ENCODE results near the gene PLA2G2E. TPM values are rescaled to one million over a fixed set of nuclear protein-coding genes. Genes with fewer than 3 reads are reported as not detected.

The PLA2G2E gene
- total and polyA plus RNA-seq, 3 donors from 2014 or later, result not detected

DNA sequence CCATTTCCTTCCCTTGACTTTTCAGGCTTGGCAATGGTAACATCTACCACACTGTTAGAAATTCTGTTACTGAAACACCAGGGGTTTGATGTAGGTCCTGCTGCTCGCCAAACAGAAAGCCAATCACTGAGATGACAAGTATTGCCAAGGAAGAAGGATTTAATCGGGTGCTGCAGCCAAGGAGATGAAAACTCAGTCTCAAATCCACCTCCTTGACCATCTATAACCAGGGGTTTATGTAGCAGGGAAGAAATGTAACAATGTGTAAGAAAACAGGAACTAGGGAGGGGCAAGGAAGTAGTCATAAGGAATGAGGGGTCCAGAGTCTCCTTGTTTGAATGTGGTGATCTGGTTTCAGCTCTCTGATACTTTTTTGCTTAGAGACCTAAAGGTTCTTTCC, 30.6 kb upstream of the PLA2G2E start:
- H3K27me3 ChIP-seq, result no peaks in the 10 kb centered on the region
- WGBS, 2 donors, result 95 to 97% methylated on average over 2 of the region's 2 CpGs
- H3K27ac ChIP-seq, result no peak overlapping the region
- no peak for DNase-seq
- no peaks in the 10 kb centered on the region for H3K4me1 ChIP-seq
- intact Hi-C loops (cut with DNase I; ENCODE audit: low total_unique reads), result no loop called here
- no peak for TF ChIP-seq POLR2A (IDR thresholded peaks at IDR 0.05)
- TF ChIP-seq, protein P1, sequence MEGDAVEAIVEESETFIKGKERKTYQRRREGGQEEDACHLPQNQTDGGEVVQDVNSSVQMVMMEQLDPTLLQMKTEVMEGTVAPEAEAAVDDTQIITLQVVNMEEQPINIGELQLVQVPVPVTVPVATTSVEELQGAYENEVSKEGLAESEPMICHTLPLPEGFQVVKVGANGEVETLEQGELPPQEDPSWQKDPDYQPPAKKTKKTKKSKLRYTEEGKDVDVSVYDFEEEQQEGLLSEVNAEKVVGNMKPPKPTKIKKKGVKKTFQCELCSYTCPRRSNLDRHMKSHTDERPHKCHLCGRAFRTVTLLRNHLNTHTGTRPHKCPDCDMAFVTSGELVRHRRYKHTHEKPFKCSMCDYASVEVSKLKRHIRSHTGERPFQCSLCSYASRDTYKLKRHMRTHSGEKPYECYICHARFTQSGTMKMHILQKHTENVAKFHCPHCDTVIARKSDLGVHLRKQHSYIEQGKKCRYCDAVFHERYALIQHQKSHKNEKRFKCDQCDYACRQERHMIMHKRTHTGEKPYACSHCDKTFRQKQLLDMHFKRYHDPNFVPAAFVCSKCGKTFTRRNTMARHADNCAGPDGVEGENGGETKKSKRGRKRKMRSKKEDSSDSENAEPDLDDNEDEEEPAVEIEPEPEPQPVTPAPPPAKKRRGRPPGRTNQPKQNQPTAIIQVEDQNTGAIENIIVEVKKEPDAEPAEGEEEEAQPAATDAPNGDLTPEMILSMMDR (IDR thresholded peaks at IDR 0.05), result no peak
- no peak overlapping the region for H3K4me3 ChIP-seq
- H3K36me3 ChIP-seq (ENCODE audit: low read depth, missing control alignments), result no peaks in the 10 kb centered on the region
- no peaks in the 10 kb centered on the region for H3K9me3 ChIP-seq

DNA sequence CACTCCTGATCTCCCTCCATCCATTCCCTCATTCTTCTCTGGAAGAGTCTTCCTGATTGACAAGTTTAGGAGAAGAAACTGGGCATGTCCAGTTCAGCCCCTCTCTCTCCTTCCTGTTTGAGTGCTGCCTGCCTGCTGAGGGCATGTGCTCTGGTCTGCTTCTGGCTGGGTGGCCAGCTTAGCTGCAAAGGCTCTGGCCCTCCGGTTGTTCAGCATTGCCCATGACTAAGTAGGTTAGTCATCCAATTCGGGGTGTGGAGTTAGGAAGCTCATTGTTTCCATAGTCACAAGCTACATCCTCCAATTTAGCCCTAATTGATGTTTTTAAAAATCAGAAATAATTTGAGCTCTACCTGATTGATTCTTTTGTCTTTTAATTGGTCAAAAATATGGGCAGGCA, 25.6 kb upstream of the PLA2G2E start:
- DNase-seq, result no peak

DNA sequence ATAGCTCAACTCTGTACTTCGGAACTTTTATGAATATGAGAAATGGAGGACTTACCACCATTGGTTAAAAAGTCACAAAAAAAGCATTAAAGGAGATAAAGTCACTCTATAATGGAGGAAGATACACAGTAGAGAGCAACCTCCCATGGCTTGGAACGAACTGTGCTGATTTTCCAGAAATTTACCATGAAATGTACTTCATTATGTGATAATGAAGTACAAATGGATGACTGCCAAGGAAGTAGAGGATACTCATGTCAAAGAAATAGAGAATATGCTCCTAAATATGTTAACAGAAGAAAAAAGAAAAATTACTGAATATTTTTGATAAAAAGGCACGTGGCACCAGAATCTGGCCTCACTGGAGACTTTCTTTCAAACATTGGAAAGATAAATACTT, 23.6 kb upstream of the PLA2G2E start:
- intact Hi-C loops (cut with DNase I; ENCODE audit: low total_unique reads), result no loop called here

More for the DNA sequence above, 25.6 kb upstream of the PLA2G2E start:
- H3K27me3 ChIP-seq, result no peaks in the 10 kb centered on the region
- H3K27ac ChIP-seq, result no peak overlapping the region
- peaks cover 4% of the 10 kb centered on the region for H3K4me1 ChIP-seq
- no peaks in the 10 kb centered on the region for H3K36me3 ChIP-seq (ENCODE audit: low read depth, missing control alignments)
- TF ChIP-seq, protein P1 (IDR thresholded peaks at IDR 0.05), result no peak
- no peak for TF ChIP-seq POLR2A (IDR thresholded peaks at IDR 0.05)
- H3K9me3 ChIP-seq, result no peaks in the 10 kb centered on the region
- no peak overlapping the region for H3K4me3 ChIP-seq
- 78 to 88% methylated on average over 2 of the region's 2 CpGs for WGBS, 2 donors
- intact Hi-C loops (cut with DNase I; ENCODE audit: low total_unique reads), result no loop called here

DNA sequence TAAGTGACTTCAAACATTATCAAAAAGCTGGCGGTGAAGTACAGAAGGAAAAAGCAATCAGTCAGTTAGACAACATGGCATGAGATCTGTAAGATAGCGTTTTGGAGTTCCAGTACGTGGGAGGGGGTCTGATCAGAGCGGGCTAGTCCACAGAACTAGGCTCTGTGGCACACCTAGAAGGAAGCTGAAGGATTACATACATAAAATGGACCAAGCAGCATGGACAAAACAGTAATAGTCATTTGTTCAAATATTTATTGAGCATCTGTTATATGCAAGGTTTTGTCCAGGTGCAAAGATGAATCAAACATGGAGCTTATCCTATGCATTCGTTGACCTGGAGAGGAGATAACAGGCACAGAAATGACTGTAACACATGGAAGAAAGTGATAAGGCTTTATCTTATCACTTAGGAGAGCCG, 22.9 kb upstream of the PLA2G2E start:
- Histone ChIP-seq H3K9me3 (no peaks in the 10 kb centered on the region), H3K4me1 (peaks cover 4% of the 10 kb centered on the region), H3K36me3 (ENCODE audit: low read depth, missing control alignments) (no peaks in the 10 kb centered on the region), H3K27me3 (no peaks in the 10 kb centered on the region), H3K27ac (no peak overlapping the region), H3K4me3 (no peak overlapping the region)
- DNase-seq, result no peak
- TF ChIP-seq, protein P1 (IDR thresholded peaks at IDR 0.05), result no peak
- no peak for TF ChIP-seq POLR2A (IDR thresholded peaks at IDR 0.05)
- intact Hi-C loops (cut with DNase I; ENCODE audit: low total_unique reads), result no loop called here
- 62 to 73% methylated on average over 6 of the region's 6 CpGs for WGBS, 2 donors

More for the DNA sequence above, 23.6 kb upstream of the PLA2G2E start:
- H3K4me1 ChIP-seq, result peaks cover 4% of the 10 kb centered on the region
- no peak overlapping the region for H3K27ac ChIP-seq
- TF ChIP-seq POLR2A (IDR thresholded peaks at IDR 0.05), result no peak
- DNase-seq, result no peak
- no peaks in the 10 kb centered on the region for H3K27me3 ChIP-seq
- 47 to 59% methylated on average over 3 of the region's 3 CpGs for WGBS, 2 donors
- H3K4me3 ChIP-seq, result no peak overlapping the region
- H3K36me3 ChIP-seq (ENCODE audit: low read depth, missing control alignments), result no peaks in the 10 kb centered on the region
- H3K9me3 ChIP-seq, result no peaks in the 10 kb centered on the region

DNA sequence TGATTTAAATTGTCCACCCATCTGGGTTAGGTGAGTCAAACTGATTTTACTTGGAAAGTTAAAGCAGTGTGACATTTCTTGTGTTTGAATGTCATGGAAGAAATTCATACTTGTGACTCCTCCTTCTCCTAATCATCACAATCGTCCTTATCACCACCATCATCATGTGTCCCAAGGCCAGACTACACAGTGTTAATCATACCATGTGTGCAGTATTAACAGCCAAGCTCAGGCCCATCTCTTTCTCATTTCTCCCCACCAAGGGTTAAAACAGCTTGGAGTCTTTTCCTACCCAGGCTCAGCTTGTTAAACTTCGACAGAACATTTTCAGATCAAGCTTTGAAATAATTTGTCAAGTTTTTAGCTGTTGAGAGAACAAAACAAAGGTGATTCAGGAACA, 22.5 kb upstream of the PLA2G2E start:
- H3K27me3 ChIP-seq, result no peaks in the 10 kb centered on the region
- no peaks in the 10 kb centered on the region for H3K36me3 ChIP-seq (ENCODE audit: low read depth, missing control alignments)
- no peaks in the 10 kb centered on the region for H3K9me3 ChIP-seq
- intact Hi-C loops (cut with DNase I; ENCODE audit: low total_unique reads), result no loop called here
- H3K4me1 ChIP-seq, result peaks cover 4% of the 10 kb centered on the region
- TF ChIP-seq, protein P1 (IDR thresholded peaks at IDR 0.05), result no peak
- no peak overlapping the region for H3K27ac ChIP-seq
- WGBS, 2 donors, result 37 to 42% methylated on average over 2 of the region's 2 CpGs
- DNase-seq, result no peak
- H3K4me3 ChIP-seq, result no peak overlapping the region
